ENCODE measurements around the gene OLFML3.

- TF ChIP-seq, protein P1, sequence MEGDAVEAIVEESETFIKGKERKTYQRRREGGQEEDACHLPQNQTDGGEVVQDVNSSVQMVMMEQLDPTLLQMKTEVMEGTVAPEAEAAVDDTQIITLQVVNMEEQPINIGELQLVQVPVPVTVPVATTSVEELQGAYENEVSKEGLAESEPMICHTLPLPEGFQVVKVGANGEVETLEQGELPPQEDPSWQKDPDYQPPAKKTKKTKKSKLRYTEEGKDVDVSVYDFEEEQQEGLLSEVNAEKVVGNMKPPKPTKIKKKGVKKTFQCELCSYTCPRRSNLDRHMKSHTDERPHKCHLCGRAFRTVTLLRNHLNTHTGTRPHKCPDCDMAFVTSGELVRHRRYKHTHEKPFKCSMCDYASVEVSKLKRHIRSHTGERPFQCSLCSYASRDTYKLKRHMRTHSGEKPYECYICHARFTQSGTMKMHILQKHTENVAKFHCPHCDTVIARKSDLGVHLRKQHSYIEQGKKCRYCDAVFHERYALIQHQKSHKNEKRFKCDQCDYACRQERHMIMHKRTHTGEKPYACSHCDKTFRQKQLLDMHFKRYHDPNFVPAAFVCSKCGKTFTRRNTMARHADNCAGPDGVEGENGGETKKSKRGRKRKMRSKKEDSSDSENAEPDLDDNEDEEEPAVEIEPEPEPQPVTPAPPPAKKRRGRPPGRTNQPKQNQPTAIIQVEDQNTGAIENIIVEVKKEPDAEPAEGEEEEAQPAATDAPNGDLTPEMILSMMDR (conservative IDR thresholded peaks at IDR 0.05; ENCODE audit: low read length), result no peak
- no peak for TF ChIP-seq EZH2phosphoT487 (IDR thresholded peaks at IDR 0.05; ENCODE audit: borderline replicate concordance)
Observed at GRCh38 chr1:113993072-113993471, 13.8 kb downstream of the OLFML3 start.

All from Loucy (cell line).